KMS-11 (cell line): ENCODE data around the gene RELT.

Experiments used
- H2AFZ ChIP-seq: fragments of 200-600 bp; sonication (generic); 2 replicates; pipeline ENCODE4 v1.6.1; 2016; ENCODE audit warnings: antibody characterized with exemption, mixed run types, low read depth
- H3K27ac ChIP-seq: fragments of 200-600 bp; sonication (generic); 2 replicates; pipeline ENCODE4 v1.6.1; 2016; ENCODE audit warnings: mild to moderate bottlenecking, mixed run types
- H3K27me3 ChIP-seq: fragments of 200-600 bp; sonication (generic); 2 replicates; pipeline ENCODE4 v1.6.1; 2017; ENCODE audit warnings: mild to moderate bottlenecking, low read depth, mixed run types, moderate library complexity; ENCODE audit not compliant: insufficient read depth
- H3K36me3 ChIP-seq: fragments of 200-600 bp; sonication (generic); 2 replicates; pipeline ENCODE4 v1.6.1; 2017; ENCODE audit warnings: mild to moderate bottlenecking, mixed run types; ENCODE audit not compliant: insufficient read depth
- H3K4me1 ChIP-seq: fragments of 200-600 bp; sonication (generic); 2 replicates; pipeline ENCODE4 v1.6.1; 2016; ENCODE audit warnings: mild to moderate bottlenecking, low read depth, mixed run types; ENCODE audit not compliant: poor library complexity, severe bottlenecking
- H3K4me2 ChIP-seq: fragments of 200-600 bp; sonication (generic); 2 replicates; pipeline ENCODE4 v1.7.0; 2016; ENCODE audit warnings: mild to moderate bottlenecking, mixed run types
- H3K4me3 ChIP-seq: fragments of 200-600 bp; sonication (generic); IDR thresholded peaks from 2 replicates; pipeline ENCODE4 v1.6.1; 2017; ENCODE audit warnings: low read depth, low read length, mixed read lengths; ENCODE audit not compliant: insufficient read depth
- H3K79me2 ChIP-seq: fragments of 200-600 bp; sonication (generic); 2 replicates; pipeline ENCODE4 v1.6.1; 2016; ENCODE audit warnings: low read depth, mixed run types; ENCODE audit not compliant: insufficient read depth
- H3K9ac ChIP-seq: fragments of 200-600 bp; sonication (generic); 2 replicates; pipeline ENCODE4 v1.6.1; 2016; ENCODE audit warnings: mild to moderate bottlenecking, mixed run types
- H4K20me1 ChIP-seq: fragments of 200-600 bp; sonication (generic); 2 replicates; pipeline ENCODE4 v1.6.1; 2016; ENCODE audit warnings: mild to moderate bottlenecking, mixed run types; ENCODE audit not compliant: insufficient read depth
- CTCF ChIP-seq: fragments of 200-600 bp; sonication (generic); conservative IDR thresholded peaks from 2 replicates; pipeline ENCODE4 v1.6.1; 2017; ENCODE audit warnings: low read depth, mild to moderate bottlenecking, antibody characterized with exemption, low read length, moderate library complexity, mixed read lengths

RELT gene

GRCh38 chr11:73366953-73367352 lies 9.2 kb upstream of the RELT start:
- no peak overlapping the region for H2AFZ ChIP-seq
- no peak overlapping the region for H3K27ac ChIP-seq
- H3K36me3 ChIP-seq = no peaks in the 10 kb centered on the region
- H3K4me1 ChIP-seq = no peaks in the 10 kb centered on the region
- H3K27me3 ChIP-seq = no peaks in the 10 kb centered on the region
- H3K4me2 ChIP-seq = no peak overlapping the region
- H3K4me3 ChIP-seq = no peak overlapping the region
- no peaks in the 10 kb centered on the region for H3K79me2 ChIP-seq
- no peak for TF ChIP-seq CTCF
- H3K9ac ChIP-seq = no peak overlapping the region
- H4K20me1 ChIP-seq = no peaks in the 10 kb centered on the region

GRCh38 chr11:73367482-73368024 lies 8.6 kb upstream of the RELT start:
- Histone ChIP-seq H3K36me3 (no peaks in the 10 kb centered on the region), H4K20me1 (no peaks in the 10 kb centered on the region), H3K27ac (no peak overlapping the region), H2AFZ (no peak overlapping the region), H3K4me1 (no peaks in the 10 kb centered on the region), H3K79me2 (no peaks in the 10 kb centered on the region), H3K9ac (no peak overlapping the region), H3K27me3 (no peaks in the 10 kb centered on the region), H3K4me3 (no peak overlapping the region), H3K4me2 (no peak overlapping the region)
- no peak for TF ChIP-seq CTCF

- peaks cover 8% of the 10 kb centered on the region for H3K4me1 ChIP-seq
- H3K36me3 ChIP-seq = no peaks in the 10 kb centered on the region
- no peaks in the 10 kb centered on the region for H3K27me3 ChIP-seq
- no peak overlapping the region for H3K4me2 ChIP-seq
- H2AFZ ChIP-seq = no peak overlapping the region
- H4K20me1 ChIP-seq = no peaks in the 10 kb centered on the region
- H3K27ac ChIP-seq = no peak overlapping the region
- peaks cover 2% of the 10 kb centered on the region; the same call in 1 of the 2 replicates for H3K79me2 ChIP-seq
- H3K4me3 ChIP-seq = no peak overlapping the region
- TF ChIP-seq CTCF = no peak; the same call in 1 of the 2 replicates
- no peak overlapping the region for H3K9ac ChIP-seq
Measured at GRCh38 chr11:73372375-73372993, 3.7 kb upstream of the RELT start.

GRCh38 chr11:73374151-73374550 lies 2.0 kb upstream of the RELT start:
- peaks cover 10% of the 10 kb centered on the region; the same call in 1 of the 2 replicates for H3K79me2 ChIP-seq
- H3K9ac ChIP-seq = no peak overlapping the region
- H3K4me1 ChIP-seq = peaks cover 22% of the 10 kb centered on the region
- H3K4me2 ChIP-seq = no peak overlapping the region
- H3K4me3 ChIP-seq = no peak overlapping the region
- no peak overlapping the region for H3K27ac ChIP-seq
- H2AFZ ChIP-seq = no peak overlapping the region
- H3K36me3 ChIP-seq = no peaks in the 10 kb centered on the region
- H4K20me1 ChIP-seq = no peaks in the 10 kb centered on the region
- no peaks in the 10 kb centered on the region for H3K27me3 ChIP-seq
- TF ChIP-seq CTCF = no peak
